Activated CD4-positive, alpha-beta T cell treated with anti-CD3 and anti-CD28 coated beads, Interleukin-2, amount 10 ng/mL, durations not matched to agents 24 days and 14 days (primary cell): ENCODE measurements around the gene PIGP. TPM values are rescaled to one million over a fixed set of nuclear protein-coding genes. Genes with fewer than 3 reads are reported as not detected.
A peak's percentile ranks its signal among the peaks of the same experiment; 100 is the strongest.

Experiments
- DNase-seq: peaks from one replicate; pipeline ENCODE4 v3.0.0; 2022
- H3K27ac Mint-ChIP-seq: one replicate; pipeline ENCODE4 v1.8.0; 2022; ENCODE audit warnings: mild to moderate bottlenecking, mixed read lengths
- H3K27me3 Mint-ChIP-seq: one replicate; pipeline ENCODE4 v1.8.0; 2022; ENCODE audit warnings: mixed read lengths
- H3K36me3 Mint-ChIP-seq: one replicate; pipeline ENCODE4 v1.8.0; 2022; ENCODE audit warnings: low read depth, mild to moderate bottlenecking, mixed read lengths
- H3K4me1 Mint-ChIP-seq: one replicate; pipeline ENCODE4 v1.8.0; 2021; ENCODE audit warnings: mixed read lengths
- H3K4me3 Mint-ChIP-seq: one replicate; pipeline ENCODE4 v1.8.0; 2022; ENCODE audit warnings: mild to moderate bottlenecking, moderate library complexity, mixed read lengths
- H3K9me3 Mint-ChIP-seq: one replicate; pipeline ENCODE4 v1.8.0; 2021; ENCODE audit warnings: mixed read lengths
- intact Hi-C: fragments of 100-400 bp; cut with micrococcal nuclease; formaldehyde crosslinking; loops from one replicate; pipeline ENCODE4 v1.15.1; 2023
- total RNA-seq: library from RNA; stranded (reverse); gene quantifications from 2 replicates; pipeline ENCODE4 v1.2.3, GENCODE V29; 2022

The PIGP gene
- total RNA-seq, 1 donor from 2014 or later: 19.4 TPM

GRCh38 chr21:37088186-37088735 is 15.4 kb upstream of the PIGP start:
- DNase-seq: no peak
- Mint-ChIP-seq H3K9me3 (no peaks in the 10 kb centered on the region), H3K27me3 (no peaks in the 10 kb centered on the region), H3K27ac (no peak overlapping the region), H3K36me3 (peaks cover 18% of the 10 kb centered on the region), H3K4me1 (peaks cover 4% of the 10 kb centered on the region), H3K4me3 (no peak overlapping the region)
- intact Hi-C loops: no loop called here

DNA sequence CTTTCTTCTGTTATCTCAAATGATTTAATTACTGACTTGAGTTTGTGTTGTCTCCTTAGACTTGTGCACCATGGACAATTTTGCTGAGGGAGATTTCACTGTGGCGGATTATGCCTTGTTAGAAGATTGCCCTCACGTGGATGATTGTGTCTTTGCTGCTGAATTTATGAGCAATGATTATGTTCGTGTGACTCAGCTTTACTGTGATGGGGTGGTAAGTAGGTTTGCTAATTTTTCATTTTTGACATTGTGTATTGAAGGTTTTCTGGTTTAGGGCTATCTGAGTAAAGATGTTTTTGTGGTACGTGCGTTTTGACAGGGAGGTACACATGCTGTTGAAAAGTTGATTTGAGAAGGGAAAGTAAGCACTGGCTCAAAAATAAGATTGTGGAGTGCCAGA is 14.3 kb upstream of the PIGP start:
- no peak for DNase-seq
- peaks cover 9% of the 10 kb centered on the region for H3K4me1 Mint-ChIP-seq
- intact Hi-C loops: no loop called here
- H3K27ac Mint-ChIP-seq: no peak overlapping the region
- no peaks in the 10 kb centered on the region for H3K9me3 Mint-ChIP-seq
- no peak overlapping the region for H3K4me3 Mint-ChIP-seq
- peaks cover 14% of the 10 kb centered on the region for H3K36me3 Mint-ChIP-seq
- no peaks in the 10 kb centered on the region for H3K27me3 Mint-ChIP-seq

DNA sequence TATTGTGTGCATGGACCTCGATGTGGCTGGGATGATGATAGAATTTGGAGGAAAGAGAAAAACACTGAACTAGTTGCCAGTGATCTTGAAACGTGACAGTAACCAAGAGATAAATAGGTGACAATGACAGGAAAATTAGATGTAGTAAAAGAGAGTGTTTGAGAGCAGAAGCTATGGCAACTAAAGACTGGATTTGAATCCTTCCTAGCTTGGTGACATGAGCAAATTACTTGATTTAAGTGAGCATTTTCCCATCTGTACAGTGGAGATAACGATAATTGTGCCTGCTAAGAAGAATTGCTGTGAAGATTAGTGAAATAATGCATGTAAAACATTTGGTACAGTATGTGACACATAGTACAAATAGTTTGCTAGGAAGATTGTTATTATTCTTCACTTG is 12.9 kb upstream of the PIGP start:
- Mint-ChIP-seq H3K27me3 (no peaks in the 10 kb centered on the region), H3K27ac (no peak overlapping the region), H3K36me3 (peaks cover 11% of the 10 kb centered on the region), H3K9me3 (no peaks in the 10 kb centered on the region), H3K4me1 (peaks cover 9% of the 10 kb centered on the region), H3K4me3 (no peak overlapping the region)
- intact Hi-C loops: no loop called here
- DNase-seq: no peak

- intact Hi-C loops: no loop called here
- no peak overlapping the region for H3K27ac Mint-ChIP-seq
Observed at GRCh38 chr21:37082856-37083528, 10.1 kb upstream of the PIGP start.

GRCh38 chr21:37082375-37082774 is 9.5 kb upstream of the PIGP start:
- H3K9me3 Mint-ChIP-seq: no peaks in the 10 kb centered on the region
- no peak overlapping the region for H3K4me3 Mint-ChIP-seq
- peaks cover 17% of the 10 kb centered on the region for H3K4me1 Mint-ChIP-seq
- no peak for DNase-seq
- H3K36me3 Mint-ChIP-seq: peaks cover 4% of the 10 kb centered on the region
- intact Hi-C loops: no loop called here
- no peak overlapping the region for H3K27ac Mint-ChIP-seq
- H3K27me3 Mint-ChIP-seq: peaks cover 1% of the 10 kb centered on the region

More at GRCh38 chr21:37082856-37083528, 10.1 kb upstream of the PIGP start:
- Mint-ChIP-seq H3K36me3 (peaks cover 4% of the 10 kb centered on the region), H3K9me3 (no peaks in the 10 kb centered on the region), H3K4me3 (no peak overlapping the region), H3K4me1 (peaks cover 13% of the 10 kb centered on the region), H3K27me3 (peaks cover 1% of the 10 kb centered on the region)
- DNase-seq: no peak

GRCh38 chr21:37079211-37079824 is 6.4 kb upstream of the PIGP start:
- DNase-seq: peak; percentile 68
- Mint-ChIP-seq H3K9me3 (no peaks in the 10 kb centered on the region), H3K36me3 (peaks cover 7% of the 10 kb centered on the region), H3K4me3 (no peak overlapping the region), H3K27ac (no peak overlapping the region), H3K27me3 (peaks cover 3% of the 10 kb centered on the region), H3K4me1 (peaks cover 24% of the 10 kb centered on the region)
- intact Hi-C loops: loop anchor here (10.0 kb wide), 2 partner anchors 145 to 365 kb away; no protein-coding TSS in a partner anchor

GRCh38 chr21:37077403-37077802 is 4.5 kb upstream of the PIGP start:
- Mint-ChIP-seq H3K4me3 (no peak overlapping the region), H3K4me1 (peaks cover 22% of the 10 kb centered on the region), H3K27ac (no peak overlapping the region), H3K9me3 (no peaks in the 10 kb centered on the region), H3K36me3 (peaks cover 8% of the 10 kb centered on the region), H3K27me3 (peaks cover 6% of the 10 kb centered on the region)
- no peak for DNase-seq
- intact Hi-C loops: loop anchor here (10.0 kb wide), 2 partner anchors 147 to 367 kb away; no protein-coding TSS in a partner anchor

- peak; percentile 41 for DNase-seq
- Mint-ChIP-seq H3K36me3 (peaks cover 9% of the 10 kb centered on the region), H3K27me3 (peaks cover 6% of the 10 kb centered on the region), H3K4me3 (no peak overlapping the region), H3K4me1 (peaks cover 31% of the 10 kb centered on the region), H3K27ac (no peak overlapping the region), H3K9me3 (no peaks in the 10 kb centered on the region)
- intact Hi-C loops: loop anchor here (10.0 kb wide), 2 partner anchors 149 to 369 kb away; no protein-coding TSS in a partner anchor
Observed at GRCh38 chr21:37076087-37076850, 3.4 kb upstream of the PIGP start.

DNA sequence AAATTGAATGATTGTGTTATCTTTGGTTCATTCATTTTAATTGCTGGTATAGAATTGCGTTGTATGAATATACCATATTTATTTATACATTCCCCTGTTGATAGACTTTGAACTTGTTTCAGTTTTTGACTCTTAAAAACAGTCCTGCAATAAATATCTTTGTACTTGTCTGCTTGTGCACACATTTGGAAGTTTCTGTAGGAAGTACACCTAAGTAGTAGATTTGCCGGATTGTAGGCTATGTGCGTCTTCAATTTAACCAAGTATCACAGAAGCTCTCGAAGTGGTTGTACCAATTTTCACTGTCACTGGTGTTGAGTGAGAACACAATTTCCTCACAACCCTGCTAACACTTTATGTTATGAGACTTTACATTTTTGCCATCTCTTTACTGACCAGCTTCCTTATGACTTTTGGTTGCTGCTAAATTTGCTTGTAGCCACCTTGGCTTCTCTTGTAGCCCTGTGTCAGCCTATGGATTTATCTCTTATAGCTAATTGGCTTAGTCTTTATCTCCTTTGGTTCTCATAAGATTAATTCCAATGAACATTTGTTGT is 2.4 kb upstream of the PIGP start:
- Mint-ChIP-seq H3K4me1 (peaks cover 37% of the 10 kb centered on the region), H3K9me3 (no peaks in the 10 kb centered on the region), H3K27ac (no peak overlapping the region), H3K36me3 (peaks cover 14% of the 10 kb centered on the region), H3K27me3 (peaks cover 6% of the 10 kb centered on the region), H3K4me3 (peak overlapping the region; percentile 54)
- peak; percentile 53 for DNase-seq
- intact Hi-C loops: loop anchor here (10.0 kb wide), 2 partner anchors 150 to 370 kb away; no protein-coding TSS in a partner anchor

DNA sequence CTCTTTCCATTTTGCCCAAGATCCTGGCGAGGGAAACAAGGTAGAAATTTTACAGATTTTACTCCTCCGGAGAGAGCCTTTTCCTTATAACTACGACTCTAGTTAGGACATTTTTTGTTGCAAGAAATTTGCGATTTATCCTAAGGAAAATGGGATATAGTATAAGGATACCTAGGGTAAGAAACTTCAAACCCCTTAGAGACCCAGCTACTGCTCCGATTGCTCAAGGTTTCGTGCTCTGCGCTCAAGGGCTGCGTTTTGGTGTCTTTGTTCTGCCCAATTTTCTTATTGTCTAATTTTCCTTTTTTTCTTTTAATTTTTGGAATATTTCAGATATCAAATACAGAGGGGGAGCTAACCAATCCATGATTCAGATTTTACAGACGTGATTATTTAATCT is 1.7 kb upstream of the PIGP start:
- intact Hi-C loops: loop anchor here (10.0 kb wide), 2 partner anchors 150 to 370 kb away; no protein-coding TSS in a partner anchor
- Mint-ChIP-seq H3K36me3 (peaks cover 17% of the 10 kb centered on the region), H3K27me3 (peaks cover 6% of the 10 kb centered on the region), H3K4me1 (peaks cover 37% of the 10 kb centered on the region), H3K9me3 (no peaks in the 10 kb centered on the region), H3K4me3 (peak overlapping the region; percentile 94), H3K27ac (no peak overlapping the region)
- no peak for DNase-seq

- Mint-ChIP-seq H3K4me3 (peak overlapping the region; percentile 94), H3K9me3 (no peaks in the 10 kb centered on the region), H3K4me1 (peaks cover 36% of the 10 kb centered on the region), H3K27ac (peak overlapping the region; percentile 96), H3K36me3 (peaks cover 17% of the 10 kb centered on the region), H3K27me3 (peaks cover 6% of the 10 kb centered on the region)
- DNase-seq: no peak
- intact Hi-C loops: loop anchor here (10.0 kb wide), 2 partner anchors 151 to 371 kb away; no protein-coding TSS in a partner anchor
Observed at GRCh38 chr21:37074197-37074510, 1.3 kb upstream of the PIGP start.

DNA sequence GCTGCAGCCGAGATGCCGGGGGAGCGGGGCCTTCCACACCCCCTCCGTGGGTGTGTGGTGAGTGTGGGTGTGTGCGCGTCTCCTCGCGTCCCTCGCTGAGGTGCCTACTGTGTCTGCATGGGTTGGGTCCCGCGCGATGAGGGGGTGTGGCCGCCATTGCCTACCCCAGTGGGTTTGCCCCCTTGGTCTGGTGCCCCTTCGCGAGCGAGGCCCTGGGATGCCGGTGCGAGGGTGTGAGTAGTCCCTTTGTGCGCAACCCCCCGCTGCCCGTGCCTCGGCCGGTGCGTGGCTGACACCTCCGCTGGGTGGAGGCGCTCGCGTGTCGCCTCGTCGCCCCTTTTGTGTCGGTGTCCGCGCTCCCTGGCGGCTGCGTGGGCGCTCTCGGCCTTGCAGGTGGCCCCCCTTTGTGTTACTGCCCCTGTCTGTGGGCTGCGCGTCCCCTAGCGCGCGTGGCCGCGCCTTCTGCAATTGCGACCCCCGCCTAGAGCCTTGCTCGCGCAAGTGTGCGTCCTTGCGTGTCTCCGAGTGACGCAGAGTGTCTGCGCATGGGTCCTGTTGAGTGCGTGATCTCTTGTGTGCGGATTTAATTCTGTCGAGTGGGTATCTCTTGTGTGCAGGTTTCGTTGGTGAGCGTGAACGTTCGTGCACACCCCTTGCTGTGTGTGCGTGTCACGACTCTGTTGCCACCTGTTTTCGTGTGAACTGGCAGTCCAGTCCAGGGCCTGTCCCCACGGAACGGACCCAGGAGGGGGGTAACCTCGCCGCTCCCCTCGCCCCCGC is 736 bp upstream of the PIGP start:
- Mint-ChIP-seq H3K4me1 (peaks cover 34% of the 10 kb centered on the region), H3K27me3 (peaks cover 6% of the 10 kb centered on the region), H3K9me3 (no peaks in the 10 kb centered on the region), H3K4me3 (peak overlapping the region; percentile 94), H3K27ac (peak overlapping the region; percentile 96), H3K36me3 (peaks cover 20% of the 10 kb centered on the region)
- intact Hi-C loops: loop anchor here (1.0 to 10.0 kb wide), 6 partner anchors 84 to 491 kb away; partner anchors contain the start of genes DYRK1A and HLCS
- peak; percentile 89 for DNase-seq
